Activated T-cell treated with anti-CD3 and anti-CD28 coated beads for 24 hours (primary cell): ENCODE data around the gene CALN1.
"Not testable (repeated sequence)": the region's sequence is repeated elsewhere in the genome, so short reads cannot be mapped to it uniquely, and the experiment has no call there.

ENCODE experiments used
- DNase-seq: peaks from one replicate; pipeline ENCODE4 v3.0.0-alpha.2; 2020; ENCODE audit warnings: low read depth

Gene CALN1

GRCh38 chr7:71864130-71864529 lies 548.0 kb downstream of the CALN1 start:
- no peak for DNase-seq

DNA sequence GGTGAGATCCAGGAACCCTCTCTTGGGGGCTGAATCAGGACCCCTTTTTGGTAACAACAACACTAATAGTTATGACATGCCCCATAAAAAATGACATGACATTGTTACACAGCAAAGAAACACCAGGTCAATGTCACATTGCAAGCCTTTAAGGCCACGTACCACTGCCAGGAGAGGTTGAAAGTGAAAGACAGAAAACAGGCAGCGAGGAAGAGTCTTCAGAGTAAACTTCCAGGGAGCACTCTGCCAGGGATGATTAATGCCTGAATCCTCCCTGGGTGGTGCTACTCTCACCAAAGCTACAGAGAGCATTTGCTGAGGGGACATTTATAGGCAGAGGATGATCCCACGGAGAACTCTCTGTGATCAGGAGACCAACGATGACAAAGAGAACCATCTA lies 551.6 kb downstream of the CALN1 start:
- DNase-seq = no peak

DNA sequence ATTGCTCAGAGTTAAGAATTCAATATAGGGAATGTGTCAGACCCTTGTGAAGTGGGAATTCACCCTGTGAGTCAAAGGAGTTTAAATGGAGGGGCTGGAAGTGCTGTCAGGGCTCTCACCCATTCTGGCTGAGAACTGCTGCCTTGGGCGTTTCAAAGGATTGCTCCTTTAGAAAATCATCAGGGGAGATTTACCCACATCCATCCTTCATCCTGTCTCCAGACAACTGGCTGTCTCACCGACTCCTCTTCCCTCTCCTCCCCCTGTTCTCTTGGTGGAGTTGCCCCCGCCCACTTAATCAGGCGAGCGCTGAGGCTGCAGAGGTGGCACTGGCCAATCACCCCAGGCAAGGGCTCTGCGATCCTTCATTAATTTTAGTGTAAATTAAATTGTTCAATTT lies 554.8 kb downstream of the CALN1 start:
- DNase-seq = no peak

GRCh38 chr7:71854546-71855397 lies 557.4 kb downstream of the CALN1 start:
- no peak for DNase-seq

DNA sequence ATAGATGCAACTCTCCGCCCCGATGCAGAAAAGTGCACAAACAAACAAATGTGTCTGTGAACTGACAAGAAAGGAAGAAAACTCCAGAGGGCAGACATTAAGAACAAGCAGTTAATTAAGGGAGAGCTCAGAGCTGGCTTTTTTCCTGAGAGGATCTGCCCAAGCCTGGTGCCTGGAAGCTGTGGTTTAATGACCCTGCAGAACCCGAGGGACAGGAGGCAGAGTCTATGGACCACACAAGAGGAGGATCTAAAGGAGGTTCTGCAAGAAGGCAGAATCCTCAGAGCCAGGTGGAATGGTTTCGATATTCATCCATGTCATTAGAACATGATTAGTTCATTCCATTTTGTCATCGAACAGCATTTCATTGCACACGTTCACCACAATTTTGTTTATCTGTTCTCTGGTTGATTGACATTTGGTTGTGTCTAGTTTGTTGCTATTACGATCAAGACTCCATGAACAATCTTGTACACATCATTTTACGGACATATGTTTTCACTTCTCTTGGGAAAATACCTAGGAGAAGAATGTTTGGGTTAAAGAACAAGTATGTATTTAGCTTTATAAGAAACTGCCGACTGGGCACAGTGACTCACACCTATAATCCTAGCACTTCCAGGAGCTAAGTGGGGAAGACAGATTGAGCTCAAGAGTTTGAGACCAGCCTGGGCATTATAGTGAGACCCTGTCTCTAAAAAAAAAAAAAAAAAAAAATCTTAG lies 560.2 kb downstream of the CALN1 start:
- no peak for DNase-seq

DNA sequence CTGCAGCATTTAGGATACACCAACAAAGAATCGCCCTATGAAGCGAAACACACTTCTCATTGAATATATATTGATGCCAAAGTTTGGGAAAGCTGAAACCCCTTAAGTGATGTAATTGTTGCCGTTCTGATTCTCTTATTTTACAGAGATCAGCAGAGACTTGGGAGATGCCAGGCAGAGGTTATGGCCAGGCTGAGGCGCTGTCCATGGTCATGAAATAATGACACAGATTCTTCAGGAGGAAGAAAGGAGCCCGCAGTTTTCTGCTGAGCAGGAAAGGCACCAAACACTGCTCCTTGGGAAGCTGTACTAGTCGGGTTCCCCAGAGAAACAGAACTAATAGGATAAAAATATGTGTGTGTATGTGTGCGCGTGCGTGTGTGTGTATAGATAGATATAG lies 566.0 kb downstream of the CALN1 start:
- no peak for DNase-seq

- DNase-seq = no peak
These were observed 568.5 kb downstream of the CALN1 start for GRCh38 chr7:71843676-71844075.

DNA sequence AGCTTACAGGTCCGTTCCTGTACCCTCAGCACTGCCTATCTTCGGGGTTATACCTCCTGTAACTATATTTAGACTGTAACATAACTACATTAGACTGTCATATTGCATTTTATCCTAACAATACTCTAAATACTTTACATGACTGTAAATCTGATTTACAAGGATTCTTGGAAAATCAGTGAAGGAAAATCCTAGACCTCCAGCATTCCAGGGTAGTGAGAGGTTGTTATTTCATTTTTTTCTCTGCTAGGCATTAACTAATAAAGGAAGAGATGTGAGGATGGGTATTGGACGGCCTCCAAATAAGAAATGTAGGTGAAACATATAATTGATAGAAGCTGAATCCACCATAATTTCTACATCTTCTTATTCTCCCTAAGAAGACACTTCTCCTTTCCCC lies 569.4 kb downstream of the CALN1 start:
- DNase-seq = no peak

GRCh38 chr7:71842381-71842780 lies 569.8 kb downstream of the CALN1 start:
- no peak for DNase-seq

- DNase-seq = no peak
These were observed 577.1 kb downstream of the CALN1 start for GRCh38 chr7:71835056-71835455.

DNA sequence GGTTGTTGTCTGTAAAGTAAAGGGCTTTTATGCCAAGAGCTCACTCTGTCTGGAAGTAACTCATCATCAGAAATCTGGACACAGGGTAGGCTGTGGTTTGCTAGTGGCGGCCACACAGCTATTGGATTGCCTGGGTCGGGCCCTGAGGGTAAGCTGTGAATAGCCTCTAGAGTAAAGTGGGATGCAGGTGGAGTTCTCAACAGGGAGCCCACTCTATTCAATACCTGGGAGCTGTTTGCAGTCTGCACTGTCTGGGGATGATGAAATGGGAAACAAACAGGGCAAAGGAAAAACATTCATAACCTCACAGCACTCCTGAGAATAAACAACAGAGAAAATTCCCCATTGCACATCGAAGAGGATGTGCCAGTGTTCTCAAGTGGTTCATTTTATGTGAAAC lies 582.6 kb downstream of the CALN1 start:
- no peak for DNase-seq

GRCh38 chr7:71828361-71828760 lies 583.8 kb downstream of the CALN1 start:
- DNase-seq = no peak

DNA sequence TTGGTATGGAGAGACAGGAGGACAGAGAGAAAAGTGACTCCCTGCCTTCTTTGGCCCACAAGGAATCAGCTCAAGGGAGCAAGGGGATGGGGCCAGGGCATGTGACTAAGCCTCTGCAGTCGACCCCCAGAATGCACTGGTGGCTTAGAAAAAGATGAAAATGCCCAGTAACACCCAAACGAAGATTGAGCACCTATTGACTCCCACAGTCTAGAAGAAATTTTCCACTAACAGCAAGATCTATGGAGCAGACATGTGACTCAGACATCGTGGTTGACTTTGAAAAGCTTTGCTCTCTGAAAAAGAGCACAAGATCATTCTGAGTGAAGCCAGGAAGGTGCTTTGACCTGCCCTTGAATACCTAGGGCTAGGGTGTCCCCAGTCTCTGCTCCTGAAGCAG lies 586.0 kb downstream of the CALN1 start:
- no peak for DNase-seq

GRCh38 chr7:71824006-71824760 lies 588.0 kb downstream of the CALN1 start:
- no peak for DNase-seq

DNA sequence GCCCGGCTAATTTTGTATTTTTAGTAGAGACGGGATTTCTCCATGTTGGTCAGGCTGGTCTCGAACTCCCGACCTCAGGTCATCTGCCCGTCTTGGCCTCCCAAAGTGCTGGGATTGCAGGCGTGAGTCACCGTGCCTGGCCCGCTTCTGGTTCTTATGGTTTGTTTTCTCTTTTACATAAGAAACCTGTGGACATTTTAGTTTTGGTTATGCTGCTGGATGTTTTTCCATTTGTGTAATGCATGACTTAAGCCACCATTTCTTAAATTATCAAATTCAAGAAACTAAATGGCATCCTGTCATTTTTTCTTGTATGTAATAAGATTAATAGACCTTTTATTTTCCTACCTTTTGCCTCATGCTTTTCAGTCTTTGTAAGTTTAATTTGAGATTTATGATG lies 589.7 kb downstream of the CALN1 start:
- not testable (repeated sequence) for DNase-seq

- DNase-seq = no peak
These were observed 594.2 kb downstream of the CALN1 start for GRCh38 chr7:71817916-71818315.

DNA sequence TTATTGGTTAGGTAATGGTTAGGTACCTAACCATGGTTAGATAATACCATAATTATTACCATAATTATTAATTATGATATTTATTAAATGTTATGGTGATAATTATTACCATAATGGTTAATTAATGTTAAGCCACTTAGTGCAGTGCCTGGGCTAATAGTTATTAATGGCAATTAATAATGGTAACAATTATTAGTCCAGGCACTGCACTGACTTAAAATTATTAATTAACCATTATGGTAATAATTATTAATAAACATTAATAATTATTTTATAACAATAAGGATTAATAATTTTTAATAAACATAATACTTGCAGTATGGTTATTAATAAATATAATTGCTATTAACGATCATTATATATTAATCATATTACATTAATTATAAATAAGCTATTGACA lies 604.0 kb downstream of the CALN1 start:
- DNase-seq = no peak

- no peak for DNase-seq
These were observed 607.9 kb downstream of the CALN1 start for GRCh38 chr7:71804256-71804655.

- DNase-seq = no peak
These were observed 610.2 kb downstream of the CALN1 start for GRCh38 chr7:71801976-71802375.

DNA sequence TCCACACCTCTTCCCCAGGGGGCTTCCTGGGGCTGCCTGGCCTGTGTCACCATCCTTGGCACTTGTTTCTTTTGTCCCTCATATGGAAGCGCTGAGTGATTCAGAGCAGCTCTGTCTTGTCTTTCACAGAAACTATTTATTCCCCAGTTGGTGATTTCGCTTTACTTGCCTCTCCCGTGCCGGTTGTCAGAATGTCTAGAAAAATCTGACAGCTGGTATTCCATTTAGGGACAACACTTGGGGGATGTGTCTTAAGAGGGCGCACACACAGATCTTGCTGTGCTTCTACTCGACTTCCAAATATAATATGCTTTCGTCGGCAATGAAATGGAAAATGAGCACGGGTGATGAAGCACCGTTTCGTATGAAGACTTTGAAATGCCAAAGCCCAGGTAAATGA lies 611.8 kb downstream of the CALN1 start:
- no peak for DNase-seq

- no peak for DNase-seq
These were observed 616.7 kb downstream of the CALN1 start for GRCh38 chr7:71795410-71795809.

- DNase-seq = no peak
These were observed 618.9 kb downstream of the CALN1 start for GRCh38 chr7:71793251-71793650.

GRCh38 chr7:71787513-71787912 lies 624.6 kb downstream of the CALN1 start:
- DNase-seq = no peak
